AG09319 (cell line): Measurements from ENCODE around the gene KRTAP10-1.

Experiments
- DNase-seq: peaks from one replicate; pipeline ENCODE4 v3.0.0-alpha.2; 2010; ENCODE audit warnings: low read depth; ENCODE audit errors: extremely low read depth
- TF ChIP-seq, protein P1 (sequence below): IDR thresholded peaks from 2 replicates; pipeline ENCODE4 v1.5.1; 2011; ENCODE audit warnings: low read depth, mild to moderate bottlenecking, inconsistent platforms, low read length, moderate library complexity

KRTAP10-1 gene

DNA sequence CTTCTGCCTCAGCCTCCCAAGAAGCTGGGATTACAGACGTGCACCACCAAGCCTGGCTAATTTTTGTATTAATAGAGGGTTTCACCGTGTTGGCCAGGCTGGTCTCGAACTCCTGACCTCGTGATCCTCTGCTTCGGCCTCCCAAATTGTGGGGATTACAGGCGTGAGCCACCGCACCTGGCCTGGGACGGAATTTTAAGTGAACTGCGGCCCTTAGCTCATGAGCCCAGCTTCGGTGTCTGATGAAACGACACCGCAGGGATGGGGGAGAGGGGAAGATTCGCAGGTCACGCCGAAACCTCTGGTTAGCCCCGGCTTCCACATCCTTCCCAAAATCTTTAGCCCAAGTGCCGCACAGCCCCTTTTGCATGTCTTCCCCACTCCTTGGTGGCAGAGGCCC is 45.6 kb downstream of the KRTAP10-1 start:
- DNase-seq: no peak
- TF ChIP-seq, protein P1, sequence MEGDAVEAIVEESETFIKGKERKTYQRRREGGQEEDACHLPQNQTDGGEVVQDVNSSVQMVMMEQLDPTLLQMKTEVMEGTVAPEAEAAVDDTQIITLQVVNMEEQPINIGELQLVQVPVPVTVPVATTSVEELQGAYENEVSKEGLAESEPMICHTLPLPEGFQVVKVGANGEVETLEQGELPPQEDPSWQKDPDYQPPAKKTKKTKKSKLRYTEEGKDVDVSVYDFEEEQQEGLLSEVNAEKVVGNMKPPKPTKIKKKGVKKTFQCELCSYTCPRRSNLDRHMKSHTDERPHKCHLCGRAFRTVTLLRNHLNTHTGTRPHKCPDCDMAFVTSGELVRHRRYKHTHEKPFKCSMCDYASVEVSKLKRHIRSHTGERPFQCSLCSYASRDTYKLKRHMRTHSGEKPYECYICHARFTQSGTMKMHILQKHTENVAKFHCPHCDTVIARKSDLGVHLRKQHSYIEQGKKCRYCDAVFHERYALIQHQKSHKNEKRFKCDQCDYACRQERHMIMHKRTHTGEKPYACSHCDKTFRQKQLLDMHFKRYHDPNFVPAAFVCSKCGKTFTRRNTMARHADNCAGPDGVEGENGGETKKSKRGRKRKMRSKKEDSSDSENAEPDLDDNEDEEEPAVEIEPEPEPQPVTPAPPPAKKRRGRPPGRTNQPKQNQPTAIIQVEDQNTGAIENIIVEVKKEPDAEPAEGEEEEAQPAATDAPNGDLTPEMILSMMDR: no peak

DNA sequence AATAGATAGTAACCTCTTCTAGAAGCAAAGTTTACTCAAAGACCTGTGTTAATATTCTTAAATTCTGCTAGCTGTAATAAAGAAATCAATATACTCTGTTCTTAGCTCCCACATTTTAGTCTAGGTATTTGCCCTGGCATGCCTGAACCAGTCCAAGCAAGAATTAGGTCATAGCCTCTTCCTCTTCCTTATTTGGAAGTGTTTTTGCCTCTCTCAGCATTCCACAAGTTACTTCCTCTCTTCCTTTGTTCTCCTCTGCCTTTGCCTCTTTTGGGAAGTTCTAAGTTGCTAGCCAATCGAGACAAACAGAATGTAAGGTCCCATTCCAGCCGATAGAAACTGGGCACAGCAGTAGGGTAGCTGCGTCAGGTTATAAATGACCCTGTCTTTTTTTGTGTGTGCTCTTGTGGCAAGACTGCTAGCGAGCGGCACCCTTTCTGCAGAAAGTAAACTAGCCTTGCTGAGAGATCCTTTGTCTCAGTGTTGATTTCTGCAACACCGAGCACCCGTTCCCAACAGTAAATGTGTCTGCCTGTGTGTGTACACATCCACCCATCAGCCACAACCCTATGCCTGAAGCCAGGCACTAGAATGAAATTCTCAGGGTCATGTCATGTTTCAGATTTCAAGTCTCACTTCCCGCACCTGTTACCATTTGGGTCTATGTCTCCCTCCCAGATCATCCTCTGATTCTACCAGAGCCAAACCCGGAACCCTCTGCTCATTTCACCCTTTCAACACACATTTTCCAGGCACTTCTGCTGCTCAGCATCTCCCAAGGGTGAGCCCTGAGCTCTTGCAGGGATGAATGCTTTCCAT is 47.2 kb downstream of the KRTAP10-1 start:
- DNase-seq: no peak
- TF ChIP-seq, protein P1: no peak

DNA sequence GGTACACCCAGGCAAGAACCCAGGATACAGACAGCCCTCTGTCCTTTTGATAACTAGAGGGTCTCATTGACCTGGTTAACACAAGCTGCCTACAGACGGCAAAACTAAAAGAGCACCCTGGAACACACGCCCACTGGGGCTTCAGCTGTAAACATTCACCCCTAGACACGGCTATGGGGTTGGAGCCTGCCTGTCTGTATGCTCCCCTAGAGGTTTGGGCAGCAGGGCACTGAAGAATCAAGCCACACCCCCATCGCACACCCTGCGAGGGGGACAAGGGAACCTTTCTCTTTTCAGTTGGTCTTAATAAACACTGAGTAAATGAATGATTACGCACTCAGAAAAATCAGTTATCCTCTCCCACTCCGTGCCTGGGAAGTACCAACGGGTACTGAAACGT is 49.2 kb downstream of the KRTAP10-1 start:
- TF ChIP-seq, protein P1: no peak

DNA sequence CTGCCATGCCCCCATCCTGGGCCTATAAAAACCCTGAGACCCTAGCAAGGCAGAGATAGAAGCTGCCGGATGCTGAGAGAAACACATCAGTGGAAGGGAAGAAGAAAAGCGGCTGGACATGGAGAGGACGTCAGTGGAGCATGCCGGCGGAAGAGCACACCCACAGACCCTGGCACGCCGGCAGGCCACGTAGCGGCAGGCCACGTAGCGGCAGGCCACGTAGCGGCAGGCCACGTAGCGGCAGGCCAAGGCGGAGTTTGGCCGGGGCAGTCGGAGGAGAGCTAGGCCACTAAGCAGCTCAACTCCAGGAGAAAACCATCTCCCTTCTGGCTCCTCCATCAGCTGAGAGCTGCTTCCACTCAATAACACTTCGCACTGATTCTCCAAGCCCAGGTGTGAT is 49.6 kb downstream of the KRTAP10-1 start:
- TF ChIP-seq, protein P1: no peak
- no peak for DNase-seq

More for the DNA sequence above, 49.2 kb downstream of the KRTAP10-1 start:
- DNase-seq: no peak

DNA sequence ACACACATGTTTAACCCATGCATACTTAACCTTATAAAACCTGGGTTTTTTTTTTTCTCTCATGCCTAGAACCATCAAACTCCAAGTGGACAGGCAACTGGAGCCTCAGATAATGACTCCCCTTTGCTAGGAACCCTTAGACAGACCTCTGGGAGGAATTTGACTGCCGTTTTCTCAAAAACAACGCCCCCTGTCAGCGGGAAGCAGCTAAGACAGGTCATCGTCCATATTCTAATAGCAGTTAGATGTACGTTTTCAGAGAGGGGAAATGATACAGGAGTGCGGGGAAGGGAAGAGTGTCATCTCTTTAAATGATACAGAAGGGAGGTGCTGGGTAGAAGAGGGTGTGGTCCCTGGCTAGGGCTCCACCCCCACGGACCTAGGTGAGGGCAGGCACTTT is 50.0 kb downstream of the KRTAP10-1 start:
- no peak for DNase-seq
- TF ChIP-seq, protein P1: no peak
